Measurements from ENCODE around the gene KCNQ4.

The KCNQ4 gene

GRCh38 chr1:40746344-40747090, 37.1 kb upstream of the KCNQ4 start:
- TF ChIP-seq CTCF (conservative IDR thresholded peaks at IDR 0.05; ENCODE audit: low read depth): no peak
- ChIA-PET CTCF (no interaction called here), POLR2A (ENCODE audit: low non-redundant PET) (no interaction called here)
- H3K27ac ChIP-seq: no peak overlapping the region
- no peak for DNase-seq (ENCODE audit: low spot score)

DNA sequence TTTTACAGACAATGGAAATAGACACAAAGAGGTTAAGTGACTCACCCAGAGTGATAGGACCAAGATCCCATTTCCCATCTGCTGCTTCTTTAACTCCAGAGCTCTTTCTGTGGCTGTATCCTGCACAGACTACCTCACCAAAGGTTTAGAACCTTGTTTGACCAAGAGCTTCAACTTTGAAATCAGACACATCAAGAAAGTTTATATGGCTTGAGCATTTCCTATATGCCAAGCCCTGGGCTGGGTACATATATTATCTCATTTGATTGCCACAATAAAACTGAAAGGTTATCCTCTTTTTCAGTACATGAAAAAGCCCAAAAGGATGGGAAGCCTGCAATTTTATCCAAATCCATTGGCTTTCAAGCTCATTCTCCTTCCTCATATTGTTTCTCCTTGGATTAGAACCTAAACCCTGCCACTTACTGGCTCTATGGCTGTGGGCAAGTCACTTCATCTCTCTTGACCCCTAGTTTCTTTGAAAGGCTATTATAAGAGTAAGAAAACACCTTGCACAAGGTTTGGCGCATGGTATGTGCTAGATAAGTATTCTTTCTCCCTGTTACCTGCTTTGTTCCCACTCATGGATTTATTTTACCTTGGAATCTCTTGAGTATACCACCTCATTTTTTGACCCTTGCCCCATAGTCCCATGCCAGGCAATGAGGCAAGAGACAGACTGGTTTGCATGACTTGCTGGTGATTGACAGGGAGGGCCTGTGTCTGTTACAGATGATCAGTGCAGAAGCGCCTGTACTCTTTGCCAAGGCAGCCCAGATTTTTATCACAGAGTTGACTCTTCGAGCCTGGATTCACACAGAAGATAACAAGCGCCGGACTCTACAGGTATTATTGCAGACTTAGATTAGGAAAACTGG, 34.5 kb upstream of the KCNQ4 start:
- no peak for TF ChIP-seq CTCF (conservative IDR thresholded peaks at IDR 0.05; ENCODE audit: low read depth)
- no peak for DNase-seq (ENCODE audit: low spot score)
- POLR2A ChIA-PET (ENCODE audit: low non-redundant PET): no interaction called here
- H3K27ac ChIP-seq: no peak overlapping the region
- CTCF ChIA-PET: interaction anchor here (0.5 to 0.6 kb wide), 2 partner anchors 26 to 1570 kb away, joined by 3 to 5 read pairs; no protein-coding TSS in a partner anchor

DNA sequence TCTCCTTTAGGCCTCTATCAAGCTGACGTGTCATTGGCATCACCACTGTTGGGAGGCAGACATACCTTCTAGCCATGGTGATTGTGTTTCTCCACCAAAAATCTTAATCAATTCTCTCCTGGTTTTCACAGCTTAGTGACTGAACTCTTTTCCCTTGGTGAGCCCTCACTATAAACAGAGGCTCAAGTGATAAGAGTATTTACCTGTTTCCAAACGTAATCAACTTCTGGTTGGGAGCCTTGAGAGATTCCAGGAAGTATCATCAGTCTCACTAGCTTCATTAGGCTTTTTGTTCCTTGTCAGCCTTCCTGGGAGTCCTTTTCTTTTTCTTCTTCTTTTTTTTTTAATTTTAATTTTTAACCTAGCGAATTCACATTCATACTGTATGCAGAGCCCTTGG, 33.8 kb upstream of the KCNQ4 start:
- TF ChIP-seq CTCF (conservative IDR thresholded peaks at IDR 0.05; ENCODE audit: low read depth): no peak
- POLR2A ChIA-PET (ENCODE audit: low non-redundant PET): no interaction called here
- no peak for DNase-seq (ENCODE audit: low spot score)
- no peak overlapping the region for H3K27ac ChIP-seq
- CTCF ChIA-PET: no interaction called here

DNA sequence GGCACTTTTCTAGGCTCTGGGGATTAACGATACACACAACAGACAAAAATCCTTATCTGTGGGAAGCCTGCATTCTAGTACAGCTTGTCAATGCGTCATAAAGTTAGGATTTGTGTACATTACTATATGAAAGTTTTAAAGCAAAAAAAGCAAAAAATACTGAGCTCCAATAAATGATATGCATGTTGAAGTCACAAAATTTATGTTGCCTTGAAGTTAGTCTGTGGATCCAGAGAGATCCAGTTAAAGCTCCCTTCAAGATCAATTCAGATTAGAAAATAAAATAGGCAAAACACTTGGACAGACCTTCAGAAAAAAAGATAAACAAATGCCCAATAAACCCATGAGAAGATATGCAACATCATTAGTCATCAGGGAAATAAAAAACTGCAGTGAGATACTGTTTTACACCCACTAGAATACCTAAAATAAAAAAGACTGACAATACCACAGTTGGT, 33.1 kb upstream of the KCNQ4 start:
- TF ChIP-seq CTCF (conservative IDR thresholded peaks at IDR 0.05; ENCODE audit: low read depth): no peak
- no peak overlapping the region for H3K27ac ChIP-seq
- no peak for DNase-seq (ENCODE audit: low spot score)
- ChIA-PET CTCF (no interaction called here), POLR2A (ENCODE audit: low non-redundant PET) (no interaction called here)

- ChIA-PET POLR2A (ENCODE audit: low non-redundant PET) (no interaction called here), CTCF (no interaction called here)
- H3K27ac ChIP-seq: no peak overlapping the region
- TF ChIP-seq CTCF (conservative IDR thresholded peaks at IDR 0.05; ENCODE audit: low read depth): no peak
- DNase-seq (ENCODE audit: low spot score): peak; percentile 38
These were observed 31.8 kb upstream of the KCNQ4 start for GRCh38 chr1:40751802-40752201.

DNA sequence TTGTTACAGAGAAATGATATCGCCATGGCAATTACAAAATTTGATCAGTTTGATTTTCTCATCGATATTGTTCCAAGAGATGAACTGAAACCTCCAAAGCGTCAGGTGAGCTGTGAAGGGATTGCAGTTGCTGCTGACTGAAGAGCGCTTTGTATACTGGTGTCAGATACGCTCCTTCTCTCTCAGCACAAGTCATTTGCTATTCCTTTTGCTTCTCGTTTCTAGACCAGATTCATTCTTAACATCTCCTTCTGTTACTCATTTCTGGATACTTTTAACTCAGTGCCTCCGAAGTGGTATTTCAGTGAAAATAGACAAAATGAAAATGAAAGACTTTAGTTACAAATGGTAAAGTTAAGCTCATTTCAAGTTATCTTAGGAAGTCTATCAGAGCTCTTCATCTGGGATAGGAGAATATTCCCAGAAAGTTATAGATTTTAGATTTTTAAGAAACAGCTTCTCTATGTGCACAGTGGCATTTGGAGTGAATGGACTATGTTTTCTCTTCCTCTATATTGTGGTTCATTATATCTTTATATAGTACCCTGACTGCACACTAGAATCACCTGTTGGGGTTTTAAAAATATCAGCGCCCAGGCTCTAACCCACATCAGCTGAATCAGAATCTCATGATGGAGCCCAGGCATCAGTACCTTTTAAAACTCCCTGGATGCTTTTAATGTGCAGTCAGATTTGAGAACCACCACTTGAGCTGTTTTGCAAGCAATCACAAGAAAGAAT, 30.3 kb upstream of the KCNQ4 start:
- no peak for DNase-seq (ENCODE audit: low spot score)
- no peak for TF ChIP-seq CTCF (conservative IDR thresholded peaks at IDR 0.05; ENCODE audit: low read depth)
- ChIA-PET POLR2A (ENCODE audit: low non-redundant PET) (no interaction called here), CTCF (interaction anchor here (0.6 kb wide), 1 partner anchor 14 kb away, joined by 3 read pairs; no protein-coding TSS in a partner anchor)
- H3K27ac ChIP-seq: no peak overlapping the region
